ENCODE measurements around the gene NUP214.
"Not testable (repeated sequence)": the region's sequence is repeated elsewhere in the genome, so short reads cannot be mapped to it uniquely, and the experiment has no call there.

The NUP214 gene

GRCh38 chr9:131201856-131202255 lies 76.5 kb downstream of the NUP214 start:
- H2AK5ac ChIP-seq (ENCODE audit: low read length), result no peak overlapping the region
- H3K4me2 ChIP-seq (ENCODE audit: low read length), result no peak overlapping the region
- no peaks in the 10 kb centered on the region for H3K27me3 ChIP-seq (ENCODE audit: insufficient read depth, low read length, poor library complexity)
- no peak overlapping the region for H2BK15ac ChIP-seq (replicated peaks; ENCODE audit: low read depth)
- H3K56ac ChIP-seq (ENCODE audit: low read length), result no peak overlapping the region
- H3K23ac ChIP-seq (ENCODE audit: low read length), result no peak overlapping the region
- DNase-seq, result no peak
- no peak overlapping the region for H4K5ac ChIP-seq (ENCODE audit: low read length)
- no peak overlapping the region for H2BK5ac ChIP-seq (ENCODE audit: low read length)
- no peak overlapping the region for H3K18ac ChIP-seq (ENCODE audit: low read length)
- H3K4ac ChIP-seq (ENCODE audit: low read depth, low read length), result no peak overlapping the region
- no peak overlapping the region for H3K4me3 ChIP-seq (ENCODE audit: low read length)
- no peak overlapping the region for H3K9ac ChIP-seq (ENCODE audit: low read length)
- no peak overlapping the region for H2BK120ac ChIP-seq (ENCODE audit: low read depth, low read length)
- no CpG with 5 or more reads among the region's 3 CpGs for WGBS (ENCODE audit: extremely low coverage, insufficient coverage, low lambda C conversion rate)
- H3K79me1 ChIP-seq (ENCODE audit: low read length), result no peaks in the 10 kb centered on the region
- no peaks in the 10 kb centered on the region for H3K79me2 ChIP-seq (ENCODE audit: control insufficient read depth, insufficient read depth, low read length)
- H3K36me3 ChIP-seq (ENCODE audit: control insufficient read depth, insufficient read depth, low read length), result peaks cover 3% of the 10 kb centered on the region
- no peak overlapping the region for H4K8ac ChIP-seq (ENCODE audit: low read depth, low read length)
- H3K4me1 ChIP-seq (ENCODE audit: control insufficient read depth, low read depth, low read length), result no peaks in the 10 kb centered on the region
- no peak overlapping the region for H3K27ac ChIP-seq (ENCODE audit: low read depth, low read length)

DNA sequence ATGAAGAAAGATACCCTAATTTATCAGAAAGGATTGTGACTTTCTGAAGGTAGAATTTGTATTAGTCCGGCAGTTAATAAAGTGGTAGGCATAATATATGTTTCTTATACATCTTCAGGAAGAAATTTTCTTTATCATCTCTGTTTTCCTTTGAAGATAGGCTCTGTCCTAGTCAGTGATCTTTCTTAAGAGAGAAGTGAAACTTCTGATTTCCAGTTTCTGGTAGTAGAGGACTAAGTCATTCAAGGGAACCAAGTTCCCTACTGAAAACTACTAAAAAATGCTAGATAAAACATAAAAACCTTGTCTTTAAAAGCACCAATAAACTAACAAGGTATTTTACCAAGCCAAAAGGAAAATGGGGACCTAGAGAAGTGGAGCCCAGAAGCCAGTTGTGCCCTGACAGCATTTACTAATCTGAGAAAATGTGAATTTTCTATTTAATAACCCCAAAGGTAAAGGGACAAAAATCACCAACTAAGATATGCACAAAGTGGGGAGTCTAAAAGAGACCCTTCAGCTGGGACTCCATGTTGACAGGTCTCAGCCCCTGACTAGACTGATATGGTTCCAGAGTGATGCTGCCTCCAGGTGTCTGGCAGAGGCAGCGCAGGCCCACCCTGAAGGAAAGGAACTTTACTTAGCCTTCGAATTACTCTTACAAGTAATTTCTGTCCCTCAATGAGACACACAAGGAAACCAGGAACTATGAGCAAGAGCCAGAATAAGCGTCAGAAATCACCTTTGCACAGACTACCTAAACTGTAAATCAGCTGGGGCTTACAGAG lies 78.2 kb downstream of the NUP214 start:
- Histone ChIP-seq H3K4me2 (ENCODE audit: low read length) (no peak overlapping the region), H4K5ac (ENCODE audit: low read length) (no peak overlapping the region), H3K23ac (ENCODE audit: low read length) (no peak overlapping the region), H3K9ac (ENCODE audit: low read length) (no peak overlapping the region), H2BK5ac (ENCODE audit: low read length) (no peak overlapping the region), H3K4ac (ENCODE audit: low read depth, low read length) (no peak overlapping the region), H4K8ac (ENCODE audit: low read depth, low read length) (no peak overlapping the region), H3K36me3 (ENCODE audit: control insufficient read depth, insufficient read depth, low read length) (peaks cover 2% of the 10 kb centered on the region), H2BK120ac (ENCODE audit: low read depth, low read length) (no peak overlapping the region), H2BK15ac (replicated peaks; ENCODE audit: low read depth) (no peak overlapping the region), H3K79me2 (ENCODE audit: control insufficient read depth, insufficient read depth, low read length) (no peaks in the 10 kb centered on the region), H3K27me3 (ENCODE audit: insufficient read depth, low read length, poor library complexity) (no peaks in the 10 kb centered on the region), H2AK5ac (ENCODE audit: low read length) (no peak overlapping the region), H3K18ac (ENCODE audit: low read length) (no peak overlapping the region), H3K4me1 (ENCODE audit: control insufficient read depth, low read depth, low read length) (no peaks in the 10 kb centered on the region), H3K4me3 (ENCODE audit: low read length) (no peak overlapping the region), H3K27ac (ENCODE audit: low read depth, low read length) (no peak overlapping the region), H3K56ac (ENCODE audit: low read length) (no peak overlapping the region), H3K79me1 (ENCODE audit: low read length) (no peaks in the 10 kb centered on the region)
- DNase-seq, result peak; percentile 45
- no CpG with 5 or more reads among the region's 4 CpGs for WGBS (ENCODE audit: extremely low coverage, insufficient coverage, low lambda C conversion rate)

GRCh38 chr9:131204285-131204684 lies 78.9 kb downstream of the NUP214 start:
- H3K9ac ChIP-seq (ENCODE audit: low read length), result no peak overlapping the region
- no peak overlapping the region for H3K56ac ChIP-seq (ENCODE audit: low read length)
- H3K4me3 ChIP-seq (ENCODE audit: low read length), result no peak overlapping the region
- H2BK120ac ChIP-seq (ENCODE audit: low read depth, low read length), result no peak overlapping the region
- no peak overlapping the region for H3K4me2 ChIP-seq (ENCODE audit: low read length)
- no peak overlapping the region for H2BK5ac ChIP-seq (ENCODE audit: low read length)
- H3K79me2 ChIP-seq (ENCODE audit: control insufficient read depth, insufficient read depth, low read length), result no peaks in the 10 kb centered on the region
- H4K5ac ChIP-seq (ENCODE audit: low read length), result no peak overlapping the region
- H3K27ac ChIP-seq (ENCODE audit: low read depth, low read length), result no peak overlapping the region
- no peak overlapping the region for H3K4ac ChIP-seq (ENCODE audit: low read depth, low read length)
- peak; percentile 27 for DNase-seq
- no peaks in the 10 kb centered on the region for H3K79me1 ChIP-seq (ENCODE audit: low read length)
- no peak overlapping the region for H2AK5ac ChIP-seq (ENCODE audit: low read length)
- H3K27me3 ChIP-seq (ENCODE audit: insufficient read depth, low read length, poor library complexity), result no peaks in the 10 kb centered on the region
- WGBS (ENCODE audit: extremely low coverage, insufficient coverage, low lambda C conversion rate), result no CpG with 5 or more reads among the region's 8 CpGs
- no peak overlapping the region for H4K8ac ChIP-seq (ENCODE audit: low read depth, low read length)
- no peaks in the 10 kb centered on the region for H3K4me1 ChIP-seq (ENCODE audit: control insufficient read depth, low read depth, low read length)
- peaks cover 2% of the 10 kb centered on the region for H3K36me3 ChIP-seq (ENCODE audit: control insufficient read depth, insufficient read depth, low read length)
- no peak overlapping the region for H2BK15ac ChIP-seq (replicated peaks; ENCODE audit: low read depth)
- no peak overlapping the region for H3K23ac ChIP-seq (ENCODE audit: low read length)
- no peak overlapping the region for H3K18ac ChIP-seq (ENCODE audit: low read length)

GRCh38 chr9:131206495-131206894 lies 81.1 kb downstream of the NUP214 start:
- H4K5ac ChIP-seq (ENCODE audit: low read length), result no peak overlapping the region
- H3K4ac ChIP-seq (ENCODE audit: low read depth, low read length), result no peak overlapping the region
- H3K9ac ChIP-seq (ENCODE audit: low read length), result no peak overlapping the region
- peaks cover 2% of the 10 kb centered on the region for H3K36me3 ChIP-seq (ENCODE audit: control insufficient read depth, insufficient read depth, low read length)
- no peak overlapping the region for H2AK5ac ChIP-seq (ENCODE audit: low read length)
- no peaks in the 10 kb centered on the region for H3K4me1 ChIP-seq (ENCODE audit: control insufficient read depth, low read depth, low read length)
- no peak overlapping the region for H3K4me2 ChIP-seq (ENCODE audit: low read length)
- no CpG with 5 or more reads among the region's 3 CpGs for WGBS (ENCODE audit: extremely low coverage, insufficient coverage, low lambda C conversion rate)
- no peak overlapping the region for H2BK120ac ChIP-seq (ENCODE audit: low read depth, low read length)
- no peaks in the 10 kb centered on the region for H3K79me2 ChIP-seq (ENCODE audit: control insufficient read depth, insufficient read depth, low read length)
- no peak for DNase-seq
- H3K27me3 ChIP-seq (ENCODE audit: insufficient read depth, low read length, poor library complexity), result no peaks in the 10 kb centered on the region
- H3K23ac ChIP-seq (ENCODE audit: low read length), result no peak overlapping the region
- H2BK5ac ChIP-seq (ENCODE audit: low read length), result no peak overlapping the region
- no peak overlapping the region for H3K4me3 ChIP-seq (ENCODE audit: low read length)
- H2BK15ac ChIP-seq (replicated peaks; ENCODE audit: low read depth), result no peak overlapping the region
- H3K27ac ChIP-seq (ENCODE audit: low read depth, low read length), result no peak overlapping the region
- no peak overlapping the region for H3K56ac ChIP-seq (ENCODE audit: low read length)
- no peaks in the 10 kb centered on the region for H3K79me1 ChIP-seq (ENCODE audit: low read length)
- H4K8ac ChIP-seq (ENCODE audit: low read depth, low read length), result no peak overlapping the region
- H3K18ac ChIP-seq (ENCODE audit: low read length), result no peak overlapping the region

- H3K79me1 ChIP-seq (ENCODE audit: low read length); H3K18ac ChIP-seq (ENCODE audit: low read length); H2BK5ac ChIP-seq (ENCODE audit: low read length); H3K27ac ChIP-seq (ENCODE audit: low read depth, low read length); H4K8ac ChIP-seq (ENCODE audit: low read depth, low read length); H2BK120ac ChIP-seq (ENCODE audit: low read depth, low read length); H3K36me3 ChIP-seq (ENCODE audit: control insufficient read depth, insufficient read depth, low read length); H4K5ac ChIP-seq (ENCODE audit: low read length); H3K23ac ChIP-seq (ENCODE audit: low read length); H3K27me3 ChIP-seq (ENCODE audit: insufficient read depth, low read length, poor library complexity); H3K4me3 ChIP-seq (ENCODE audit: low read length); H3K4ac ChIP-seq (ENCODE audit: low read depth, low read length); H3K4me1 ChIP-seq (ENCODE audit: control insufficient read depth, low read depth, low read length); H2AK5ac ChIP-seq (ENCODE audit: low read length); H2BK15ac ChIP-seq (replicated peaks; ENCODE audit: low read depth); H3K79me2 ChIP-seq (ENCODE audit: control insufficient read depth, insufficient read depth, low read length); H3K4me2 ChIP-seq (ENCODE audit: low read length); H3K9ac ChIP-seq (ENCODE audit: low read length); H3K56ac ChIP-seq (ENCODE audit: low read length): not testable (repeated sequence)
- no CpG with 5 or more reads among the region's 4 CpGs for WGBS (ENCODE audit: extremely low coverage, insufficient coverage, low lambda C conversion rate)
- peak; percentile 47 for DNase-seq
Observed at GRCh38 chr9:131211920-131212319, 86.5 kb downstream of the NUP214 start.
